Measurements from ENCODE around the gene FMO5. TPM values are rescaled to one million over a fixed set of nuclear protein-coding genes. Genes with fewer than 3 reads are reported as not detected.

Gene FMO5
- total and polyA plus RNA-seq, 10 of the 15 experiments (the other 5 are each of a cell fraction or from before 2014, with no cell fraction given) = 0.05 to 0.58 (median 0.19) TPM

- RAD21 ChIA-PET (ENCODE audit: unreplicated experiment) = no interaction called here
- Histone ChIP-seq H4K20me1 (ENCODE audit: control insufficient read depth, insufficient read depth) (no peaks in the 10 kb centered on the region), H3K27me3 (replicated peaks in 1 of 2; ENCODE audit: control insufficient read depth in 2 of 2, insufficient read depth in 2 of 2, low read length in 1 of 2) (peaks cover 0 to 2% of the 10 kb centered on the region in 2 experiments; a peak in 1 of 4 replicates), H3K4me1 (ENCODE audit: control insufficient read depth, insufficient read depth, low read length) (no peaks in the 10 kb centered on the region), H3K9me3 (replicated peaks; ENCODE audit: control insufficient read depth, insufficient read depth, low read length) (no peaks in the 10 kb centered on the region), H3K9ac (ENCODE audit: control insufficient read depth, insufficient read depth, low read length) (no peak overlapping the region), H3K4me2 (ENCODE audit: control insufficient read depth, insufficient read depth) (no peak overlapping the region), H3K79me2 (ENCODE audit: control insufficient read depth, insufficient read depth, low read length) (no peaks in the 10 kb centered on the region), H2AFZ (ENCODE audit: control insufficient read depth, low read depth, low read length) (no peak overlapping the region), H3K27ac (ENCODE audit: control insufficient read depth, insufficient read depth) (no peak overlapping the region), H3K36me3 (ENCODE audit: control insufficient read depth in 2 of 2, insufficient read depth in 2 of 2, low read length in 1 of 2) (no peaks in the 10 kb centered on the region), H3K4me3 (no peak overlapping the region)
- SMC1A ChIA-PET (ENCODE audit: uncharacterized antibody, unreplicated experiment) = no interaction called here
- POLR2A ChIA-PET = no interaction called here
- FAIRE-seq (no peak), ATAC-seq (no peak), DNase-seq (ENCODE audit: low read depth, low spot score) (no peak)
- no peak for TF ChIP-seq HDGF (IDR thresholded peaks at IDR 0.05)
- TF ChIP-seq RBBP5 (conservative IDR thresholded peaks at IDR 0.05) = no peak
- TF ChIP-seq EP300 (IDR thresholded peaks at IDR 0.05; ENCODE audit: borderline replicate concordance in 1 of 2, control insufficient read depth in 1 of 2, low read depth in 2 of 2, low read length in 2 of 2) = no peak
- no peak for TF ChIP-seq NBN (IDR thresholded peaks at IDR 0.05)
- TF ChIP-seq ZBTB4 (CRISPR knock-in tag; IDR thresholded peaks at IDR 0.05) = no peak
- WGBS (ENCODE audit: insufficient coverage, insufficient replicate concordance, low lambda C conversion rate, missing lambda C conversion rate) = 31% methylated on average over 3 of the region's 3 CpGs
- no TSS peak for BruUV-seq (replicated peaks)
- in situ Hi-C loops (cut with MboI) (no loop called here), intact Hi-C loops (cut with micrococcal nuclease; ENCODE audit: unreplicated experiment) (no loop called here)
- CTCF ChIA-PET = no interaction called here
These were observed 6.5 kb downstream of the FMO5 start for GRCh38 chr1:147218606-147219005.

GRCh38 chr1:147217141-147217540, 8.0 kb downstream of the FMO5 start:
- ChIA-PET POLR2A (no interaction called here), RAD21 (ENCODE audit: unreplicated experiment) (no interaction called here), SMC1A (ENCODE audit: uncharacterized antibody, unreplicated experiment) (no interaction called here), CTCF (no interaction called here)
- intact Hi-C loops (cut with micrococcal nuclease; ENCODE audit: unreplicated experiment) (no loop called here), in situ Hi-C loops (cut with MboI) (no loop called here)
- no peak for ATAC-seq
- Histone ChIP-seq H3K27me3 (replicated peaks in 1 of 2; ENCODE audit: control insufficient read depth in 2 of 2, insufficient read depth in 2 of 2, low read length in 1 of 2) (no peaks in the 10 kb centered on the region), H3K4me1 (ENCODE audit: control insufficient read depth, insufficient read depth, low read length) (no peaks in the 10 kb centered on the region), H3K79me2 (ENCODE audit: control insufficient read depth, insufficient read depth, low read length) (no peaks in the 10 kb centered on the region), H3K9ac (ENCODE audit: control insufficient read depth, insufficient read depth, low read length) (no peak overlapping the region), H3K4me3 (no peak overlapping the region), H4K20me1 (ENCODE audit: control insufficient read depth, insufficient read depth) (no peaks in the 10 kb centered on the region), H3K27ac (ENCODE audit: control insufficient read depth, insufficient read depth) (no peak overlapping the region), H3K4me2 (ENCODE audit: control insufficient read depth, insufficient read depth) (no peak overlapping the region), H3K36me3 (ENCODE audit: control insufficient read depth in 2 of 2, insufficient read depth in 2 of 2, low read length in 1 of 2) (no peaks in the 10 kb centered on the region), H3K9me3 (replicated peaks; ENCODE audit: control insufficient read depth, insufficient read depth, low read length) (no peaks in the 10 kb centered on the region), H2AFZ (ENCODE audit: control insufficient read depth, low read depth, low read length) (no peak overlapping the region)
- WGBS (ENCODE audit: insufficient coverage, insufficient replicate concordance, low lambda C conversion rate, missing lambda C conversion rate) = 85% methylated on average over 7 of the region's 7 CpGs
- no peak for DNase-seq (ENCODE audit: low read depth, low spot score)
- no TSS peak for BruUV-seq (replicated peaks)
- no peak for FAIRE-seq
- no peak for TF ChIP-seq BHLHE40 (IDR thresholded peaks at IDR 0.05; ENCODE audit: borderline replicate concordance in 1 of 2, low read depth in 2 of 2, low read length in 1 of 2)
- TF ChIP-seq EGR1 (IDR thresholded peaks at IDR 0.05; ENCODE audit: borderline replicate concordance in 1 of 2, low read depth in 2 of 2, low read length in 2 of 2) = no peak
- no peak for TF ChIP-seq PRDM15 (CRISPR knock-in tag; IDR thresholded peaks at IDR 0.05)

Measured in GM12878 (cell line).